ENCODE data around the gene SLC38A9. TPM values are rescaled to one million over a fixed set of nuclear protein-coding genes. Genes with fewer than 3 reads are reported as not detected.

The SLC38A9 gene
- polyA plus RNA-seq, 1 donor (not counting 4 experiments of a cell fraction or from before 2014, with no cell fraction given): 43.3 TPM

- DNase-seq (ENCODE audit: low read depth, low spot score) (no peak), FAIRE-seq (no peak)
- no peak overlapping the region for H2AFZ ChIP-seq (ENCODE audit: control insufficient read depth, low read length)
- H3K4me1 ChIP-seq (ENCODE audit: control insufficient read depth, extremely low read depth, insufficient read depth, low read length): no peaks in the 10 kb centered on the region
- H3K27ac ChIP-seq (ENCODE audit: control insufficient read depth, insufficient read depth, low read length): no peak overlapping the region
- H3K36me3 ChIP-seq (ENCODE audit: control insufficient read depth in 2 of 2, extremely low read depth in 1 of 2, insufficient read depth in 2 of 2, low read length in 2 of 2): peaks cover 0 to 1% of the 10 kb centered on the region in 2 experiments
- dilution Hi-C loops (cut with MboI; ENCODE audit: extremely low pct_ligation_motif_present, low sequenced_read_pairs): no loop called here
- H4K20me1 ChIP-seq (ENCODE audit: control insufficient read depth, extremely low read depth, insufficient read depth, low read length): no peaks in the 10 kb centered on the region
- no peak overlapping the region for H3K4me3 ChIP-seq (ENCODE audit: control insufficient read depth in 2 of 3, extremely low read depth in 1 of 3, insufficient read depth in 2 of 3, low read depth in 1 of 3, low read length in 3 of 3)
- no peaks in the 10 kb centered on the region for H3K9me1 ChIP-seq (ENCODE audit: control insufficient read depth, extremely low read depth, insufficient read depth, low read length)
- no peaks in the 10 kb centered on the region for H3K9me3 ChIP-seq (ENCODE audit: control insufficient read depth, low read depth, low read length)
- H3K9ac ChIP-seq (ENCODE audit: control insufficient read depth, extremely low read depth, insufficient read depth, low read length): no peak overlapping the region
- no peak overlapping the region for H3K4me2 ChIP-seq (ENCODE audit: control insufficient read depth, extremely low read depth, insufficient read depth, low read depth, low read length)
- TF ChIP-seq EZH2 (IDR thresholded peaks at IDR 0.05; ENCODE audit: low read length): no peak
- no peak for TF ChIP-seq CTCF (optimal IDR thresholded peaks at IDR 0.05 in 1 of 3, IDR thresholded peaks at IDR 0.05 in 1 of 3, conservative IDR thresholded peaks at IDR 0.05 in 1 of 3; ENCODE audit: extremely low read depth in 1 of 3, insufficient read depth in 2 of 3, low read length in 3 of 3)
- no peaks in the 10 kb centered on the region for H3K27me3 ChIP-seq (ENCODE audit: control insufficient read depth, extremely low read depth, insufficient read depth, low read length)
- H3K79me2 ChIP-seq (ENCODE audit: control insufficient read depth, insufficient read depth, low read length): no peaks in the 10 kb centered on the region
These were observed 66.8 kb downstream of the SLC38A9 start for GRCh38 chr5:55645304-55645703.

- dilution Hi-C loops (cut with MboI; ENCODE audit: extremely low pct_ligation_motif_present, low sequenced_read_pairs): no loop called here
- no peak for FAIRE-seq
- no peaks in the 10 kb centered on the region for H3K36me3 ChIP-seq (ENCODE audit: control insufficient read depth in 2 of 2, extremely low read depth in 1 of 2, insufficient read depth in 2 of 2, low read length in 2 of 2)
- no peak overlapping the region for H3K9ac ChIP-seq (ENCODE audit: control insufficient read depth, extremely low read depth, insufficient read depth, low read length)
- H3K79me2 ChIP-seq (ENCODE audit: control insufficient read depth, insufficient read depth, low read length): no peaks in the 10 kb centered on the region
- no peak for DNase-seq (ENCODE audit: low read depth, low spot score)
- H3K27ac ChIP-seq (ENCODE audit: control insufficient read depth, insufficient read depth, low read length): no peak overlapping the region
- TF ChIP-seq CTCF (optimal IDR thresholded peaks at IDR 0.05 in 1 of 3, IDR thresholded peaks at IDR 0.05 in 1 of 3, conservative IDR thresholded peaks at IDR 0.05 in 1 of 3; ENCODE audit: extremely low read depth in 1 of 3, insufficient read depth in 2 of 3, low read length in 3 of 3) (no peak), EZH2 (IDR thresholded peaks at IDR 0.05; ENCODE audit: low read length) (no peak)
- peaks cover 3% of the 10 kb centered on the region for H3K4me1 ChIP-seq (ENCODE audit: control insufficient read depth, extremely low read depth, insufficient read depth, low read length)
- H3K9me1 ChIP-seq (ENCODE audit: control insufficient read depth, extremely low read depth, insufficient read depth, low read length): no peaks in the 10 kb centered on the region
- no peak overlapping the region for H3K4me3 ChIP-seq (ENCODE audit: control insufficient read depth in 2 of 3, extremely low read depth in 1 of 3, insufficient read depth in 2 of 3, low read depth in 1 of 3, low read length in 3 of 3)
- H3K9me3 ChIP-seq (ENCODE audit: control insufficient read depth, low read depth, low read length): no peaks in the 10 kb centered on the region
- H3K27me3 ChIP-seq (ENCODE audit: control insufficient read depth, extremely low read depth, insufficient read depth, low read length): no peaks in the 10 kb centered on the region
- no peak overlapping the region for H2AFZ ChIP-seq (ENCODE audit: control insufficient read depth, low read length)
- H4K20me1 ChIP-seq (ENCODE audit: control insufficient read depth, extremely low read depth, insufficient read depth, low read length): no peaks in the 10 kb centered on the region
- H3K4me2 ChIP-seq (ENCODE audit: control insufficient read depth, extremely low read depth, insufficient read depth, low read depth, low read length): no peak overlapping the region
These were observed 73.7 kb downstream of the SLC38A9 start for GRCh38 chr5:55638455-55638854.

Measured in keratinocyte (primary cell).